GM12874 (cell line): ENCODE measurements around the gene TCF12.

Source experiments
- TF ChIP-seq, protein P1 (sequence below): IDR thresholded peaks from 2 replicates; pipeline ENCODE4 v1.5.1; 2011; ENCODE audit warnings: low read depth, mild to moderate bottlenecking, control low read depth, low read length, moderate library complexity; ENCODE audit not compliant: insufficient read depth

The TCF12 gene

DNA sequence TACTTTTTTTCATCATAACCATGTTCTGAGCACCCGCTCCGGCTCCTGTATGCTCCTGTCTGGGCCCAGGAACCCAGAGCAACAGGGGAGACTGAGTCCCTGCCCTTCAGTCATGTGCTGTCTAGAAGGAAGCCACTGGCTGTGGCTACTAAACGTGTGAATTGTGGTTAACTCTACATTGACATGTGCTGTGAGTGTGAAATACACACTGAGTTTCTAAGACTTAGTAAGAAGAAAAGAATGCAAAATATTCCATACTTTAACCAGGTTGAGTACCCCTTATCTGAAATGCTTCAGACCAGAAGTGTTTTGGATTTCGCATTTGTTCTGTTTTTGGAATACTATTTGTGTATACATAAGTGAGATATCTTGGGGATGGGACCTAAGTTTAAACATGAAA, 415.0 kb downstream of the TCF12 start:
- TF ChIP-seq, protein P1, sequence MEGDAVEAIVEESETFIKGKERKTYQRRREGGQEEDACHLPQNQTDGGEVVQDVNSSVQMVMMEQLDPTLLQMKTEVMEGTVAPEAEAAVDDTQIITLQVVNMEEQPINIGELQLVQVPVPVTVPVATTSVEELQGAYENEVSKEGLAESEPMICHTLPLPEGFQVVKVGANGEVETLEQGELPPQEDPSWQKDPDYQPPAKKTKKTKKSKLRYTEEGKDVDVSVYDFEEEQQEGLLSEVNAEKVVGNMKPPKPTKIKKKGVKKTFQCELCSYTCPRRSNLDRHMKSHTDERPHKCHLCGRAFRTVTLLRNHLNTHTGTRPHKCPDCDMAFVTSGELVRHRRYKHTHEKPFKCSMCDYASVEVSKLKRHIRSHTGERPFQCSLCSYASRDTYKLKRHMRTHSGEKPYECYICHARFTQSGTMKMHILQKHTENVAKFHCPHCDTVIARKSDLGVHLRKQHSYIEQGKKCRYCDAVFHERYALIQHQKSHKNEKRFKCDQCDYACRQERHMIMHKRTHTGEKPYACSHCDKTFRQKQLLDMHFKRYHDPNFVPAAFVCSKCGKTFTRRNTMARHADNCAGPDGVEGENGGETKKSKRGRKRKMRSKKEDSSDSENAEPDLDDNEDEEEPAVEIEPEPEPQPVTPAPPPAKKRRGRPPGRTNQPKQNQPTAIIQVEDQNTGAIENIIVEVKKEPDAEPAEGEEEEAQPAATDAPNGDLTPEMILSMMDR: no peak

DNA sequence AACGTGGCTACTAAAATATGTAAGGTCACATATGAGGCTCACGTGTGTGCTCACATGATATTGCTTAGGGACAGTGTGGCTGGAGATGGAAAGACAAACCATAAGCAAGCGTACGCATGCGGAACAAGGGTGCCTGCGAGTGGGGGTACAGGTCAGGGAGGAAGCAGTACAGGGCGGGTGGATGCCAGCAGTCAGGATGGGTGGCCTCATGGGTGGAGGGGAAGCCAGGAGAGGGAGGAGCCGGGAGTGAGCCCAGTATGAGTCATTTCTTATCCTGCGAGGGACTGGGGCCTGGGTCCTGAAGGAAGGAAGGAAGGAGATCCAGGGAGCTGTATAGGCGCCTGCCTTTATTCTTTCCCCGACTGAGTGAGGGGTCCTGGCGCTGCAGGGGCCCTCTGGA, 415.8 kb downstream of the TCF12 start:
- TF ChIP-seq, protein P1: no peak

DNA sequence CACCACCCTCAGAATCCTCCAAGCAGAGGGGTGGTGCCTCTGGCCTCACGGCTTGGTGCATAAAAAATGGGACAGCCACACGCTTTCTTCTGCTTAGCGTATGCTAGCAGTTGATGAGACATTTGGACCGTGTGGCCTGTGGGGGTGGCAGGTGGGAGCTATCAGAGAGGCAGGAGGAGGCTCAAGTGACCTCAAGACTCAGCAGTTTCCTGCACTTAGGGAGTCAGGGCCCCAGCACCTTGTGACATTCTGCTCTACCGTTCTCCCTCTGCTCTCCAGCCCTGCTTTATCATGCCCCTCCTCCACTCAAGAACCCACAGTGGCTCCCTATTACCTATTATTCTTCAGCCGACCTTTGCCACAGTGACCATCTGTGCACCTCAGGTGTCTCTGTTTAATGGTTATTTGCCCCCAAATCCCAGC, 416.9 kb downstream of the TCF12 start:
- TF ChIP-seq, protein P1: no peak

DNA sequence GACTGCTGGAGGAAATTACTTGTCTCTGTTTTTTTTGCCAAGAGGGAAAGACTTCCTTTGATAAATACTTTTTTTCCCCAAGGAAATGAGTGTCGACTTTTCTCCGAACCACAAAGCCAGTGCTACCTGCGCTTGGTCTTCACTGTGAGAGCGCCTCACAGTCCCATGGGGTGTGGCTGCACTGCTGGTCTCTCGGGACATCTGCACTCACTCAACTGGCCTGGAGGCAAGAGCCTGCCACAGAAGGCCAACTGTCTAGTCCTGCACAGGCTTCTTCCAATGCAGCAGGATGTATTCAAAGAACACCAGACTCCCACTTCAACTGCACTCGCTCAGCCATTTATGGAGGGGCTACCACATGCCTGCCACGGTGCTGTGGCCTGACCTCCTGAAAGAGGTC, 417.3 kb downstream of the TCF12 start:
- TF ChIP-seq, protein P1: no peak

DNA sequence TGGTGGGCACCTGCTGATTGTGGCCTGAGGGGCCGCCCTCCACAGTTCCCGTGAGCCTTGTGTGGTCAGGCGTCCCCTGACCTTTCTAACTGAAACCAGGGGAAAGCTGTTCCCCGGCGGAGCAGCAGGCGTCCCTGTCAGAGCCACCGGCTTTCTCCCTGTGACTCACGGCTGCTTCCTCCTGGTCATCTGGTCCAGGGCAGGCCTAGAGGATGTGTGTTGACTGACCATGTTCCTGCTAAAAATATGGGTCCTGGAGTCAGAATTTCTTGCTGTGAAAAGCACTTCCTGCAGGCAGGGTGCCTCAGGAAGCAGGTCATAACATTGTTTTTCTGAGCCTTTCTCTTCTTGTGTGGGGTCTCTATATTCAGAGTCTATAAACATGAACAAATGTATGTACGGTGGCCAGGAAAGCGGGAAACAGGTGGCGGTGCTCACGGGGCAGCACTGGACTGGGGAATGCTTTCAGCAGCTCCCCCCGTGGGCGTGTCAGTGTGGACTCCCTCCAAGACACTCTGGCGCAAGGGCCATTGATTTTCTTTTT, 419.5 kb downstream of the TCF12 start:
- TF ChIP-seq, protein P1: no peak

DNA sequence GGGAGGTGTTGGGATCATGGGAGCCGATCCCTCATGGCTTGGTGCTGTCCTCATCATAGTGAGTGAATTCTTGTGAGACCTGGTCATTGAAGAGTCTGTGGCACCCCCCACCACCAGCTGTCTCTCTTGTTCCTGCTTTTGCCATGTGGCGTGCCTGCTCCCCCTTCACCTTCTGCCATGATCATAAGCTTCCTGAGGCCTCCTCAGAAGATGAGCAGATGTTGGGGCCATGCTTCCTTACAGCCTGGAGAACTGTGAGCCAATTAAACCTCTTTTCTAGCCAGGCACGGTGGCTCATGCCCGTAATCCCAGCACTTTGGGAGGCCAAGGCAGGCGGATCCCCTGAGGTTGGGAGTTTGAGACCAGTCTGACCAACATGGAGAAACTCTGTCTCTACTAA, 420.9 kb downstream of the TCF12 start:
- TF ChIP-seq, protein P1: no peak
